GM19455 (cell line): ENCODE measurements around the gene SLBP.

Experiments used
- ATAC-seq: cut with Tn5 transposase; IDR thresholded peaks from one replicate; pipeline ENCODE4 v1.9.1; 2021; ENCODE audit not compliant: unreplicated experiment

SLBP gene

GRCh38 chr4:1656132-1656531 lies 56.0 kb downstream of the SLBP start:
- ATAC-seq = no peak

- no peak for ATAC-seq
Observed at GRCh38 chr4:1655676-1656075, 56.4 kb downstream of the SLBP start.

GRCh38 chr4:1655081-1655480 lies 57.0 kb downstream of the SLBP start:
- no peak for ATAC-seq

- no peak for ATAC-seq
Observed at GRCh38 chr4:1654216-1654955, 57.7 kb downstream of the SLBP start.

GRCh38 chr4:1653776-1654175 lies 58.3 kb downstream of the SLBP start:
- ATAC-seq = no peak

GRCh38 chr4:1652088-1652487 lies 60.0 kb downstream of the SLBP start:
- no peak for ATAC-seq

- no peak for ATAC-seq
Observed at GRCh38 chr4:1651609-1652008, 60.5 kb downstream of the SLBP start.

GRCh38 chr4:1648962-1649361 lies 63.2 kb downstream of the SLBP start:
- no peak for ATAC-seq

GRCh38 chr4:1647432-1647831 lies 64.7 kb downstream of the SLBP start:
- ATAC-seq = no peak

GRCh38 chr4:1646690-1647089 lies 65.4 kb downstream of the SLBP start:
- ATAC-seq = no peak

GRCh38 chr4:1644891-1645657 lies 67.0 kb downstream of the SLBP start:
- ATAC-seq = no peak

- ATAC-seq = no peak
Observed at GRCh38 chr4:1643971-1644735, 68.0 kb downstream of the SLBP start.
